ENCODE measurements around the gene RAB38. TPM values are rescaled to one million over a fixed set of nuclear protein-coding genes. Genes with fewer than 3 reads are reported as not detected.

RAB38 gene
- polyA plus RNA-seq, 3 donors from 2014 or later = 7.0 to 11.8 (median 11.5) TPM

DNA sequence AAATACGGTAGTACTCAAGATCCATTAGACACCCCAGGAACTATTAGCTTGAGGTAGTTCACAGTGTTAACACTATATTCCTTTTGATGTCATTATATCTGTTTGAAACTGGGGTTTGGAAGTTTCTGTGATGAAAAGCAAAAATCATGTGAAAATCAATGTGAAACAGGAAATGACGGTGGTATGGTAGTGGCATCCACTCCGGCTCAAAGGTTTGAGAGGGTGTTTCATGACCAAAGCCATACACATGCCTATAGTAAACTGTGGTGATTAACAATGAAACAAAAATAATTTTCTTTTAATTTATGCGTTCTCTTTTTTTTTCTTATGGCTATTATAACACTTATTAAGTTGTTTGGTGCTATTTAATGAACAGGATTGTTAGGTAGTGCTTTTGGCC lies 10.9 kb downstream of the RAB38 start:
- H3K27ac Mint-ChIP-seq = no peak overlapping the region
- peaks cover 2 to 7% of the 10 kb centered on the region in 2 donors for H3K4me1 Mint-ChIP-seq
- peaks cover 0 to 6% (median under 1%) of the 10 kb centered on the region in 6 donors for H3K9me3 Mint-ChIP-seq
- H3K36me3 Mint-ChIP-seq = peaks cover 4 to 30% (median 5%) of the 10 kb centered on the region in 3 donors
- H3K4me3 Mint-ChIP-seq = no peak overlapping the region
- no peaks in the 10 kb centered on the region for H3K27me3 Mint-ChIP-seq (ENCODE audit: low read depth in 3 of 3)
- DNase-seq = no peak

GRCh38 chr11:88158081-88158480 lies 17.2 kb downstream of the RAB38 start:
- Mint-ChIP-seq H3K27me3 (ENCODE audit: low read depth in 3 of 3) (peaks cover 0 to 2% (median 1%) of the 10 kb centered on the region in 3 donors), H3K9me3 (peaks cover 4 to 29% (median 12%) of the 10 kb centered on the region in 6 donors), H3K27ac (no peak overlapping the region), H3K4me3 (no peak overlapping the region), H3K4me1 (no peaks in the 10 kb centered on the region), H3K36me3 (peaks cover 13 to 49% (median 29%) of the 10 kb centered on the region in 3 donors)
- DNase-seq = no peak

- no peak overlapping the region for H3K27ac Mint-ChIP-seq
- H3K36me3 Mint-ChIP-seq = peaks cover 13 to 45% (median 29%) of the 10 kb centered on the region in 3 donors
- peaks cover 0 to 2% (median 1%) of the 10 kb centered on the region in 3 donors for H3K27me3 Mint-ChIP-seq (ENCODE audit: low read depth in 3 of 3)
- peaks cover 4 to 29% (median 12%) of the 10 kb centered on the region in 6 donors for H3K9me3 Mint-ChIP-seq
- H3K4me3 Mint-ChIP-seq = no peak overlapping the region
- DNase-seq = no peak
- no peaks in the 10 kb centered on the region for H3K4me1 Mint-ChIP-seq
These were observed 17.9 kb downstream of the RAB38 start for GRCh38 chr11:88157370-88157769.

- Mint-ChIP-seq H3K36me3 (peaks cover 16 to 29% (median 16%) of the 10 kb centered on the region in 3 donors), H3K9me3 (peaks cover 0 to 21% (median 8%) of the 10 kb centered on the region in 6 donors), H3K4me3 (no peak overlapping the region), H3K4me1 (no peaks in the 10 kb centered on the region), H3K27me3 (ENCODE audit: low read depth in 3 of 3) (peaks cover 0 to 2% (median 1%) of the 10 kb centered on the region in 3 donors), H3K27ac (no peak overlapping the region)
- DNase-seq = no peak
These were observed 22.9 kb downstream of the RAB38 start for GRCh38 chr11:88152381-88152780.

GRCh38 chr11:88151709-88152265 lies 23.5 kb downstream of the RAB38 start:
- peaks cover 0 to 21% (median 8%) of the 10 kb centered on the region in 6 donors for H3K9me3 Mint-ChIP-seq
- H3K36me3 Mint-ChIP-seq = peaks cover 21 to 29% (median 21%) of the 10 kb centered on the region in 3 donors
- H3K27ac Mint-ChIP-seq = no peak overlapping the region
- no peak overlapping the region for H3K4me3 Mint-ChIP-seq
- H3K4me1 Mint-ChIP-seq = no peaks in the 10 kb centered on the region
- H3K27me3 Mint-ChIP-seq (ENCODE audit: low read depth in 3 of 3) = peaks cover 0 to 2% (median 0%) of the 10 kb centered on the region in 3 donors
- no peak for DNase-seq

GRCh38 chr11:88146106-88146505 lies 29.1 kb downstream of the RAB38 start:
- Mint-ChIP-seq H3K4me3 (no peak overlapping the region), H3K4me1 (no peaks in the 10 kb centered on the region), H3K9me3 (no peaks in the 10 kb centered on the region), H3K36me3 (peaks cover 17 to 44% (median 42%) of the 10 kb centered on the region in 3 donors), H3K27me3 (ENCODE audit: low read depth in 3 of 3) (peaks cover 0 to 2% (median 0%) of the 10 kb centered on the region in 3 donors), H3K27ac (no peak overlapping the region)
- no peak for DNase-seq

DNA sequence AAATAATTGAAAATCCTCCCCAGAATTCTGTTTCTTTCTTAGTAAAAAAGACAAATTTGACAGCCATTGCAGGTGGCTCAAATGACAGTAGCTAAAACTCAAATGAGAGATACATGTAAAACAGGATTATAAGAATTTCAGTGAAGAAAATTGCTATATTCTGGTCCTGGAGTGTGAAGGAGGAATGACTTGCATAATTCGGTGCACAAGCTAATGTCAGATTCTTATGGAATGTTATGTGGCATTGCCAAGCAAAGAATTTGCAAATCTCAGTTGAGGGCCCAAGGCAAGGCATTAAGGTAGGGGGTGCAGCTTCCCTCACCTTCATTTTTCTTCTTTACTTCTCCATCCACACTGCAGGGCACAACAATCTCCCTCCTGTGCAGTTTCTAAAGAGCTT lies 35.4 kb downstream of the RAB38 start:
- no peaks in the 10 kb centered on the region for H3K4me1 Mint-ChIP-seq

GRCh38 chr11:88131764-88132470 lies 43.3 kb downstream of the RAB38 start:
- Mint-ChIP-seq H3K4me1 (no peaks in the 10 kb centered on the region), H3K36me3 (peaks cover 11 to 13% (median 12%) of the 10 kb centered on the region in 3 donors), H3K27ac (no peak overlapping the region), H3K4me3 (no peak overlapping the region), H3K9me3 (no peaks in the 10 kb centered on the region), H3K27me3 (ENCODE audit: low read depth in 3 of 3) (peaks cover 0 to 4% (median 2%) of the 10 kb centered on the region in 3 donors)
- DNase-seq = peak in 1 of 3 donors; percentile 7

More for the DNA sequence above, 35.4 kb downstream of the RAB38 start:
- H3K9me3 Mint-ChIP-seq = no peaks in the 10 kb centered on the region
- no peak for DNase-seq
- no peak overlapping the region for H3K27ac Mint-ChIP-seq
- peaks cover 12 to 29% (median 28%) of the 10 kb centered on the region in 3 donors for H3K36me3 Mint-ChIP-seq
- H3K4me3 Mint-ChIP-seq = no peak overlapping the region
- H3K27me3 Mint-ChIP-seq (ENCODE audit: low read depth in 3 of 3) = peaks cover 0 to 4% (median 0%) of the 10 kb centered on the region in 3 donors

GRCh38 chr11:88122956-88123355 lies 52.3 kb downstream of the RAB38 start:
- Mint-ChIP-seq H3K36me3 (peaks cover 0 to 13% (median 7%) of the 10 kb centered on the region in 3 donors), H3K27me3 (ENCODE audit: low read depth in 3 of 3) (peaks cover 0 to 2% (median 2%) of the 10 kb centered on the region in 3 donors), H3K9me3 (no peaks in the 10 kb centered on the region), H3K4me3 (no peak overlapping the region), H3K4me1 (no peaks in the 10 kb centered on the region), H3K27ac (no peak overlapping the region)
- DNase-seq = no peak

GRCh38 chr11:88119561-88119960 lies 55.7 kb downstream of the RAB38 start:
- no peaks in the 10 kb centered on the region for H3K4me1 Mint-ChIP-seq
- no peak overlapping the region for H3K4me3 Mint-ChIP-seq
- DNase-seq = no peak
- H3K9me3 Mint-ChIP-seq = no peaks in the 10 kb centered on the region
- H3K27ac Mint-ChIP-seq = no peak overlapping the region
- peaks cover 0 to 2% (median 0%) of the 10 kb centered on the region in 3 donors for H3K27me3 Mint-ChIP-seq (ENCODE audit: low read depth in 3 of 3)
- peaks cover 0 to 3% (median 0%) of the 10 kb centered on the region in 3 donors for H3K36me3 Mint-ChIP-seq

DNA sequence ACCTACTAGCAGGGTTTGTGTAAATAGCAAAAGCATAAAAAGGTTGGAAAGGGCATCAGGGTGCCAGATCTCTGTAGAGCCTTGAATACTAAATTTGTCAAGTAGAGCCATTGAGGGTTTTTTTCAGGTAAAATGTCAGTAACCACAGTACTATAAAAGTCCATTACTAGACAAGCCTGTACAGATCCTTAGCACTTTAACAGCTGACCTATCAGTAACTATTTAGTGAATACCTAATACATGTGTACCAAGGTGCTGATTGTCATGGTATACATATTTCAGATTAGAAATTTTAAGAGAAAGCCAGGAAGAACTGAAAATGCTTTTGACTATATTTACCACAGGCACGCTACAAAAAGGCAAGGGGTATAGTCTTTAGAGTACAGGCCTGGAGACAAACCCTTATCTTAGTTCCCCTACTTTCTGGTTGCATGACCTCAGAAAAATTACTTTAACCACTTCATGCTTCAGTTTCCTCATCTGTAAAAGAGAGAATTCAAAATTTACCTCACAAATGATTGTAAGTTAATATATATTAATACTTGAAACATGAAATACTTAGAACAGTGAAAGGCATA lies 57.9 kb downstream of the RAB38 start:
- no peak for DNase-seq
- no peak overlapping the region for H3K4me3 Mint-ChIP-seq
- H3K27me3 Mint-ChIP-seq (ENCODE audit: low read depth in 3 of 3) = no peaks in the 10 kb centered on the region
- H3K36me3 Mint-ChIP-seq = peaks cover 3 to 7% (median 5%) of the 10 kb centered on the region in 3 donors
- H3K27ac Mint-ChIP-seq = no peak overlapping the region
- H3K4me1 Mint-ChIP-seq = no peaks in the 10 kb centered on the region
- H3K9me3 Mint-ChIP-seq = no peaks in the 10 kb centered on the region

DNA sequence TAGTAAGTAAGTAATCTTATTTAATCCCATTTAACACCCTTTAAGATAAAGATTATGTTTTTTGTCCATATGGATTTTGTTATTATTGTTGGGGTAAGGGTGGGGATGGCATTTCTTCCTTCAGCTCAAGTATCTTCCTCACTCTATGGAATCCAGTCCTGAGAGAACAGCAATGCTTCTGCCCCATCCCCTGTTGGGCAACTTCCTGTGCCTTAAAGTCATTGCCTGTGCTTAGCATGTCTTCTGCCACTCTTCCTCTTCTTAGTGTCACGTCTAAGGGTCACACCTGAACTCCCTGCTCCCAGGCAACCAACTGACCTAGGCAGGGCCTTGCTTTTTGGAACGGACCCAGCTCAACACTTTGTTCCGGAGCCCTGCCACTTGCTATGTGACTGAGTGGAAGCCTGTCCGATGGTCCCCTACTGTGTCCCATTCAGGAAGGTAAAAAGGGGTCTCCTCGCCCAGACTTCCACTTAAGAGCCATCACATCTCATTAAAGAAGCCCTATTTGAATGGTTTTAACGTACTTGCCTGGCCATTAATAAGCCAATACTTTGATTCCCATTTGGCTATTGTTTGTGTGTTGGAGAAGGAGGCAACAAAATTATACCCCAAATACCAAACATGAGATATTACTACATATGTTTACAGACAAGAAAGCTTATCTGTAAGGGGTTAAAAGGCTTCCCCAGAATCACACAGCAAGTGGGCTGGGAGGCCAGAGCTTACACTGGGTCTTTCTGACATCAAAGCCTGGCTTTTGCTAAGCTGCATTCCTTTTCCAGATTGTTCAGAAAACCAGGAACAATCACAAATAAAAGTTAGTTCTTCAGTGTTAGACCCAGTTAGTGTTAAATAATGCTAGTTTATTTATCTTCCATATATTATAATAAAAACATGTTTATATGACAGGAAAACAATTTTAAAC lies 59.2 kb downstream of the RAB38 start:
- no peak overlapping the region for H3K4me3 Mint-ChIP-seq
- H3K9me3 Mint-ChIP-seq = no peaks in the 10 kb centered on the region
- no peaks in the 10 kb centered on the region for H3K4me1 Mint-ChIP-seq
- H3K27me3 Mint-ChIP-seq (ENCODE audit: low read depth in 3 of 3) = no peaks in the 10 kb centered on the region
- H3K36me3 Mint-ChIP-seq = peaks cover 8 to 16% (median 9%) of the 10 kb centered on the region in 3 donors
- DNase-seq = no peak
- no peak overlapping the region for H3K27ac Mint-ChIP-seq

DNA sequence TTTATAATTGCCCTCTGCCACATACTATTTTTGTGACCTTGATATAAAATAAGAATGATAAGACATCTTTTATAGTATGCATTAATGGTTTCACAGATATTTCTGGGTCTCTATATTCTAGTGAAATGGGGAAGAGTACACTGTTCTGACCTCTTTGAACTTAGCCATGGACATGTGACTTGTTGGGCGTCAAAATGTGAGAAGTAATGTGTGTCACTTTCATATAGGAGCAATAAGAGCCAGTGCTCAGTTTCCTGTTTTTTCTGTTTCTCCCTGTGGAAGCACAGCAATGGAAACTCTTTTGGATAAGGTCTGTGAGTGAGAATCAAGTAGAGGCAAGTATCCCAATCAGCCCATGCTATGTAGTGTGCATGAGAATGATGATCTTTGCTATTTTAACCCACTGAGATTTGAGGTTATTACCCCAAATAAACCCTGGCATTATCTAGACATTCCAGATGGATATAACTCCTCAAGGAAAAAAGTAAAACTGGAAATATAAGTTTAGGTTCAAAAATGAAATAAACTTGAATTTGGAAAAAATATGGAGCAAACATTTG lies 60.7 kb downstream of the RAB38 start:
- Mint-ChIP-seq H3K27me3 (ENCODE audit: low read depth in 3 of 3) (no peaks in the 10 kb centered on the region), H3K4me3 (no peak overlapping the region), H3K4me1 (no peaks in the 10 kb centered on the region)

More for the DNA sequence above, 60.7 kb downstream of the RAB38 start:
- DNase-seq = no peak
- no peaks in the 10 kb centered on the region for H3K9me3 Mint-ChIP-seq
- H3K27ac Mint-ChIP-seq = no peak overlapping the region
- peaks cover 12 to 27% (median 16%) of the 10 kb centered on the region in 3 donors for H3K36me3 Mint-ChIP-seq

Measured in immature natural killer cell (primary cell).